Liver (tissue), 9 donors: Measurements from ENCODE around the gene BBS5. TPM values are rescaled to one million over a fixed set of nuclear protein-coding genes. Genes with fewer than 3 reads are reported as not detected.
"Not testable (repeated sequence)": the region's sequence is repeated elsewhere in the genome, so short reads cannot be mapped to it uniquely, and the experiment has no call there.

ENCODE experiments used
- DNase-seq: peaks from one replicate; pipeline ENCODE4 v3.0.0-alpha.2; 2017; ENCODE audit warnings: low spot score
- H3K27ac ChIP-seq, 2 donors: one replicate each; pipeline ENCODE4 v1.7.0; 2013; ENCODE audit warnings: inconsistent platforms in 2 of 2, low read length in 2 of 2, control low read depth in 1 of 2, low read depth in 1 of 2, mild to moderate bottlenecking in 1 of 2
- H3K27me3 ChIP-seq, 4 donors: one replicate each; pipeline versions ENCODE4 v1.6.1 to v1.7.0; 2013; ENCODE audit warnings: low read length in 3 of 4, inconsistent platforms in 1 of 4, mild to moderate bottlenecking in 1 of 4, moderate library complexity in 1 of 4; ENCODE audit not compliant: control insufficient read depth in 4 of 4, insufficient read depth in 4 of 4
- H3K36me3 ChIP-seq, 4 donors: one replicate each; pipeline versions ENCODE4 v1.6.1 to v1.7.0; 2013; ENCODE audit warnings: low read length in 3 of 4, mild to moderate bottlenecking in 3 of 4, low read depth in 1 of 4, moderate library complexity in 1 of 4; ENCODE audit not compliant: control insufficient read depth in 4 of 4, insufficient read depth in 3 of 4
- H3K4me1 ChIP-seq, 4 donors: one replicate each; pipeline versions ENCODE4 v1.6.1 to v1.7.0; 2013; ENCODE audit warnings: low read length in 3 of 4, mild to moderate bottlenecking in 3 of 4, moderate library complexity in 1 of 4; ENCODE audit not compliant: control insufficient read depth in 4 of 4, insufficient read depth in 4 of 4
- H3K4me3 ChIP-seq, 3 donors: one replicate each; pipeline versions ENCODE4 v1.6.1 to v1.7.0; 2013; ENCODE audit warnings: low read length in 3 of 3, control low read depth in 1 of 3, low read depth in 1 of 3, mild to moderate bottlenecking in 1 of 3
- H3K9ac ChIP-seq, 2 donors: one replicate each; pipeline ENCODE4 v1.7.0; 2013; ENCODE audit warnings: low read length in 2 of 2, mild to moderate bottlenecking in 2 of 2, moderate library complexity in 2 of 2, control low read depth in 1 of 2, low read depth in 1 of 2
- H3K9me3 ChIP-seq, 4 donors: one replicate each; pipeline versions ENCODE4 v1.6.1 to v1.7.0; 2013; ENCODE audit warnings: low read length in 3 of 4; ENCODE audit not compliant: control insufficient read depth in 4 of 4
- EGR1 ChIP-seq, 2 donors: IDR thresholded peaks; 2 replicates each; pipeline ENCODE4 v1.6.1; 2016 to 2018; ENCODE audit warnings: antibody characterized with exemption in 2 of 2, low read depth in 2 of 2
- FOXA1 ChIP-seq: IDR thresholded peaks from 2 replicates; pipeline ENCODE4 v1.6.1; 2016; ENCODE audit warnings: antibody characterized with exemption
- FOXA2 ChIP-seq: IDR thresholded peaks from 2 replicates; pipeline ENCODE4 v1.6.1; 2016; ENCODE audit warnings: antibody characterized with exemption
- GABPA ChIP-seq, 2 donors: IDR thresholded peaks in 1 of 2; conservative IDR thresholded peaks in 1 of 2; 2 replicates each; pipeline ENCODE4 v1.6.1; 2016; ENCODE audit warnings: antibody characterized with exemption in 2 of 2, mild to moderate bottlenecking in 1 of 2, moderate library complexity in 1 of 2
- HNF4A ChIP-seq, 2 donors: conservative IDR thresholded peaks; 2 replicates each; pipeline ENCODE4 v1.6.1; 2016; ENCODE audit warnings: antibody characterized with exemption in 2 of 2, mild to moderate bottlenecking in 2 of 2
- HNF4G ChIP-seq: IDR thresholded peaks from 2 replicates; pipeline ENCODE4 v1.6.1; 2016; ENCODE audit warnings: antibody characterized with exemption
- JUND ChIP-seq, 2 donors: IDR thresholded peaks; 2 replicates each; pipeline ENCODE4 v1.6.1; 2016; ENCODE audit warnings: antibody characterized with exemption in 2 of 2
- NR2F2 ChIP-seq: IDR thresholded peaks from 2 replicates; pipeline ENCODE4 v1.6.1; 2016; ENCODE audit warnings: antibody characterized with exemption
- RAD21 ChIP-seq, 2 donors: IDR thresholded peaks; 2 replicates each; pipeline ENCODE4 v1.6.1; 2016; ENCODE audit warnings: antibody characterized with exemption in 2 of 2, mild to moderate bottlenecking in 2 of 2
- RXRA ChIP-seq, 2 donors: IDR thresholded peaks; 2 replicates each; pipeline ENCODE4 v1.6.1; 2017 to 2018; ENCODE audit warnings: antibody characterized with exemption in 2 of 2, mild to moderate bottlenecking in 1 of 2
- SP1 ChIP-seq: IDR thresholded peaks from 2 replicates; pipeline ENCODE4 v1.6.1; 2018; ENCODE audit warnings: antibody characterized with exemption, mild to moderate bottlenecking
- TAF1 ChIP-seq: conservative IDR thresholded peaks from 2 replicates; pipeline ENCODE4 v1.6.1; 2016; ENCODE audit warnings: antibody characterized with exemption, mild to moderate bottlenecking
- YY1 ChIP-seq: IDR thresholded peaks from 2 replicates; pipeline ENCODE4 v1.6.1; 2016; ENCODE audit warnings: antibody characterized with exemption, mild to moderate bottlenecking
- WGBS: extraction: QIAGEN DNeasy Blood & Tissue Kit; methylation state at CpG from one replicate; pipeline ENCODE4 v1.1.7; 2013; 5-methylcytosine and 5-hydroxymethylcytosine counted together
- polyA plus RNA-seq, 2 donors: library from polyadenylated mRNA; stranded (reverse) in 1 of 2; unstranded in 1 of 2; fragments of 200-250 nt in 1 of 2; fragments of >200 nt in 1 of 2; fragmentation: Nextera tagmentation in 1 of 2; extraction: Ambion mirVana in 1 of 2; gene quantifications; one replicate each; pipeline versions ENCODE4 v1.2.1 to v1.2.3, GENCODE V29; 2013 to 2015
- total RNA-seq, 2 donors: library from RNA; depleted of rRNA; stranded (reverse); fragments of >200 nt; gene quantifications; one replicate each; pipeline ENCODE4 v1.2.3, GENCODE V29; 2014
- TF ChIP-seq, protein P1 (sequence below): IDR thresholded peaks from 2 replicates; pipeline ENCODE4 v1.6.1; 2016; ENCODE audit warnings: antibody characterized with exemption, mild to moderate bottlenecking
- TF ChIP-seq, protein P2 (sequence below): IDR thresholded peaks from 2 replicates; pipeline ENCODE4 v1.6.1; 2016; ENCODE audit warnings: antibody characterized with exemption
- TF ChIP-seq, protein P3 (sequence below): fragments of 150-350 bp; IDR thresholded peaks from 2 replicates; pipeline ENCODE4 v1.5.1; 2017; ENCODE audit warnings: improper control_type of control experiment, low read depth, low read length; ENCODE audit not compliant: missing input control
- TF ChIP-seq, protein P4 (sequence below): IDR thresholded peaks from 2 replicates; pipeline ENCODE4 v1.6.1; 2016; ENCODE audit warnings: antibody characterized with exemption
- donor health status: healthy.
- donor health status: healthy.
- donor health status: healthy.
- donor health status: healthy.
- donor health status: healthy.

BBS5 gene
- total and polyA plus RNA-seq, 4 donors, result 1.7 to 2.5 (median 2.1) TPM

DNA sequence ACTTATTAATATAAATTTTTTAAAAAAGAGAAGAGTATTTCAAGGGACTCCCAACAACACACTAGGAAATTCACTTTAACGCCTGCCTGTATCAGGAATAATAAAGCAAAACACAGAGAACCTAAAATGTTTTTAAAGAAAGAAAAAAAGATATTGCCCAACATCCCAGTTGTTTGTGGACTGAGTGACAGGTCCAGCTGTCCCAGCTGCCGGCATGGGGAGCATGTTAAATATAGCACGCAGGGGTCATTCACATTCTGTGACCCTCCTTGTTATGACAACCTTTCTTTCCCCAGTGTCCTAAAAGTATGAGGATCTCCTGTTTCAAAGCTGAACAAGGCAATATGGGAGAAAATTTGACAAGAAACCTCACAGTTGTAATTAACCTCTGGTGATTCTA is 34.6 kb downstream of the BBS5 start:
- Histone ChIP-seq H3K9me3 (no peaks in the 10 kb centered on the region), H3K36me3 (no peaks in the 10 kb centered on the region), H3K27ac (no peak overlapping the region), H3K9ac (no peak overlapping the region), H3K27me3 (no peaks in the 10 kb centered on the region), H3K4me1 (no peaks in the 10 kb centered on the region), H3K4me3 (no peak overlapping the region)
- WGBS, result 44% methylated on average over 3 of the region's 3 CpGs
- TF ChIP-seq, protein P1, sequence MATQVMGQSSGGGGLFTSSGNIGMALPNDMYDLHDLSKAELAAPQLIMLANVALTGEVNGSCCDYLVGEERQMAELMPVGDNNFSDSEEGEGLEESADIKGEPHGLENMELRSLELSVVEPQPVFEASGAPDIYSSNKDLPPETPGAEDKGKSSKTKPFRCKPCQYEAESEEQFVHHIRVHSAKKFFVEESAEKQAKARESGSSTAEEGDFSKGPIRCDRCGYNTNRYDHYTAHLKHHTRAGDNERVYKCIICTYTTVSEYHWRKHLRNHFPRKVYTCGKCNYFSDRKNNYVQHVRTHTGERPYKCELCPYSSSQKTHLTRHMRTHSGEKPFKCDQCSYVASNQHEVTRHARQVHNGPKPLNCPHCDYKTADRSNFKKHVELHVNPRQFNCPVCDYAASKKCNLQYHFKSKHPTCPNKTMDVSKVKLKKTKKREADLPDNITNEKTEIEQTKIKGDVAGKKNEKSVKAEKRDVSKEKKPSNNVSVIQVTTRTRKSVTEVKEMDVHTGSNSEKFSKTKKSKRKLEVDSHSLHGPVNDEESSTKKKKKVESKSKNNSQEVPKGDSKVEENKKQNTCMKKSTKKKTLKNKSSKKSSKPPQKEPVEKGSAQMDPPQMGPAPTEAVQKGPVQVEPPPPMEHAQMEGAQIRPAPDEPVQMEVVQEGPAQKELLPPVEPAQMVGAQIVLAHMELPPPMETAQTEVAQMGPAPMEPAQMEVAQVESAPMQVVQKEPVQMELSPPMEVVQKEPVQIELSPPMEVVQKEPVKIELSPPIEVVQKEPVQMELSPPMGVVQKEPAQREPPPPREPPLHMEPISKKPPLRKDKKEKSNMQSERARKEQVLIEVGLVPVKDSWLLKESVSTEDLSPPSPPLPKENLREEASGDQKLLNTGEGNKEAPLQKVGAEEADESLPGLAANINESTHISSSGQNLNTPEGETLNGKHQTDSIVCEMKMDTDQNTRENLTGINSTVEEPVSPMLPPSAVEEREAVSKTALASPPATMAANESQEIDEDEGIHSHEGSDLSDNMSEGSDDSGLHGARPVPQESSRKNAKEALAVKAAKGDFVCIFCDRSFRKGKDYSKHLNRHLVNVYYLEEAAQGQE, result no peak
- TF ChIP-seq YY1, result no peak
- TF ChIP-seq RAD21 (IDR thresholded peaks at IDR 0.05), result no peak
- no peak for TF ChIP-seq EGR1 (IDR thresholded peaks at IDR 0.05; ENCODE audit: low read depth in 2 of 2)
- TF ChIP-seq NR2F2, result no peak
- no peak for TF ChIP-seq HNF4G
- TF ChIP-seq FOXA2, result no peak
- no peak for TF ChIP-seq JUND (IDR thresholded peaks at IDR 0.05)
- TF ChIP-seq HNF4A (conservative IDR thresholded peaks at IDR 0.05), result no peak
- no peak for TF ChIP-seq SP1
- no peak for TF ChIP-seq RXRA (IDR thresholded peaks at IDR 0.05)
- TF ChIP-seq, protein P2, sequence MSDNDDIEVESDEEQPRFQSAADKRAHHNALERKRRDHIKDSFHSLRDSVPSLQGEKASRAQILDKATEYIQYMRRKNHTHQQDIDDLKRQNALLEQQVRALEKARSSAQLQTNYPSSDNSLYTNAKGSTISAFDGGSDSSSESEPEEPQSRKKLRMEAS, result no peak
- no peak for TF ChIP-seq GABPA (IDR thresholded peaks at IDR 0.05 in 1 of 2, conservative IDR thresholded peaks at IDR 0.05 in 1 of 2)
- TF ChIP-seq TAF1, result no peak
- no peak for TF ChIP-seq FOXA1
- TF ChIP-seq, protein P3, sequence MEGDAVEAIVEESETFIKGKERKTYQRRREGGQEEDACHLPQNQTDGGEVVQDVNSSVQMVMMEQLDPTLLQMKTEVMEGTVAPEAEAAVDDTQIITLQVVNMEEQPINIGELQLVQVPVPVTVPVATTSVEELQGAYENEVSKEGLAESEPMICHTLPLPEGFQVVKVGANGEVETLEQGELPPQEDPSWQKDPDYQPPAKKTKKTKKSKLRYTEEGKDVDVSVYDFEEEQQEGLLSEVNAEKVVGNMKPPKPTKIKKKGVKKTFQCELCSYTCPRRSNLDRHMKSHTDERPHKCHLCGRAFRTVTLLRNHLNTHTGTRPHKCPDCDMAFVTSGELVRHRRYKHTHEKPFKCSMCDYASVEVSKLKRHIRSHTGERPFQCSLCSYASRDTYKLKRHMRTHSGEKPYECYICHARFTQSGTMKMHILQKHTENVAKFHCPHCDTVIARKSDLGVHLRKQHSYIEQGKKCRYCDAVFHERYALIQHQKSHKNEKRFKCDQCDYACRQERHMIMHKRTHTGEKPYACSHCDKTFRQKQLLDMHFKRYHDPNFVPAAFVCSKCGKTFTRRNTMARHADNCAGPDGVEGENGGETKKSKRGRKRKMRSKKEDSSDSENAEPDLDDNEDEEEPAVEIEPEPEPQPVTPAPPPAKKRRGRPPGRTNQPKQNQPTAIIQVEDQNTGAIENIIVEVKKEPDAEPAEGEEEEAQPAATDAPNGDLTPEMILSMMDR, result no peak
- TF ChIP-seq, protein P4, sequence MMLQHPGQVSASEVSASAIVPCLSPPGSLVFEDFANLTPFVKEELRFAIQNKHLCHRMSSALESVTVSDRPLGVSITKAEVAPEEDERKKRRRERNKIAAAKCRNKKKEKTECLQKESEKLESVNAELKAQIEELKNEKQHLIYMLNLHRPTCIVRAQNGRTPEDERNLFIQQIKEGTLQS, result no peak
- no peak for DNase-seq

DNA sequence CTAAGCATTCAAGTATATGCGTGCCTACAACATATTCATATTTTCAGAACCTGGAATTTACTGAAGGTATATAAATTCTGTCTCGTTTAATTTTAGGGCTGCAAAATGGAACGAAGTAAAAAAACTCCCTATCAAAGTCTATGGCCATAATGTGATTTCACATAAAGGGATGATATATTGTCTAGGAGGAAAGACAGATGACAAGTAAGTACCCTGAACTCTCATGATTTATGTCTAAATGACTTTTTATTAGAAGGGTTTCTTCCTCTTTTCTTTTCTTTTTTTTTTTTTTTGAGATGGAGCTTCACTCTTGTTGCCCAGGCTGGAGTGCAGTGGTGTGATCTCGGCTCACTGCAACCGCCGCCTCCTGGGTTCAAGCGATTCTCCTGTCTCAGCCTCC is 35.5 kb downstream of the BBS5 start:
- H3K27ac ChIP-seq, H3K27me3 ChIP-seq, H3K9ac ChIP-seq, DNase-seq, H3K4me1 ChIP-seq, H3K36me3 ChIP-seq, H3K9me3 ChIP-seq, H3K4me3 ChIP-seq: not testable (repeated sequence)
- 92% methylated on average over 7 of the region's 7 CpGs for WGBS

DNA sequence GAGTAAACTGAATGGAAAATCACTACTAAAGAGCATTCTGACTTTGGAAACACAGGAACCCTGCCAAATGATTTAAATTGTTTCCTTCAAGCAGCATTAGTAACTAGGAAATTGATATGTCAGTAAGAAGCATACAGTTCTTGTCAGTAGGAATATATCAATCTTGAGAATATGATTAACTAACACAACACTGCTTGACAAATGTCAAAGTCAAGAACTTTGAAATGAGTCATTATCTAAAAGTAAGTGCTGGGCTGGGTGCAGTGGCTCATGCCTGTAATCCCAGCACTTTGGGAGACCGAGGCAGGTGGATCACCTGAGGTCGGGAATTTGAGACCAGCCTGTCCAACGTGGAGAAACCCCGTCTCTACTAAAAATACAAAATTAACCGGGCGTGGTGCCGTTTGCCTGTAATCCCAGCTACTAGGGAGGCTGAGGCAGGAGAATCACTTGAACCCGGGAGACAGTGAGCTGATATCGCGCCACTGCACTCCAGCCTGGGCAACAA is 37.2 kb downstream of the BBS5 start:
- not testable (repeated sequence) for H3K27ac ChIP-seq, H3K36me3 ChIP-seq, DNase-seq, H3K4me3 ChIP-seq, H3K27me3 ChIP-seq, H3K9ac ChIP-seq, H3K9me3 ChIP-seq, H3K4me1 ChIP-seq
- 97% methylated on average over 10 of the region's 10 CpGs for WGBS
